Measurements from ENCODE around the gene COL18A1.

- TF ChIP-seq CTCF (IDR thresholded peaks at IDR 0.05) (no peak), POLR2AphosphoS5 (IDR thresholded peaks at IDR 0.05) (no peak), POLR2A (IDR thresholded peaks at IDR 0.05) (no peak), EP300 (IDR thresholded peaks at IDR 0.05) (no peak)
Measured at GRCh38 chr21:45463871-45464270, 58.9 kb downstream of the COL18A1 start.

Measured in sigmoid colon (tissue), 4 donors.